Upper lobe of right lung (tissue), 1 donor: ENCODE data around the gene FAM13B. TPM values are rescaled to one million over a fixed set of nuclear protein-coding genes. Genes with fewer than 3 reads are reported as not detected.
"Not testable (repeated sequence)": the region's sequence is repeated elsewhere in the genome, so short reads cannot be mapped to it uniquely, and the experiment has no call there.

Experiments
- ATAC-seq: fragments of 200-7000 bp; cut with Tn5 transposase; one replicate; pipeline ENCODE4 v1.9.1; 2020; ENCODE audit warnings: mild to moderate bottlenecking, moderate library complexity
- DNase-seq: peaks from one replicate; pipeline ENCODE4 v3.0.0-alpha.2; 2020
- H3K27ac ChIP-seq: fragments of 200-600 bp; one replicate; pipeline ENCODE4 v1.8.0; 2022
- H3K27me3 ChIP-seq: fragments of 200-600 bp; one replicate; pipeline ENCODE4 v1.8.0; 2022; ENCODE audit warnings: mild to moderate bottlenecking
- H3K36me3 ChIP-seq: fragments of 200-600 bp; one replicate; pipeline ENCODE4 v1.8.0; 2022
- H3K4me1 ChIP-seq: fragments of 200-600 bp; one replicate; pipeline ENCODE4 v1.8.0; 2022
- H3K4me3 ChIP-seq: fragments of 200-600 bp; one replicate; pipeline ENCODE4 v1.8.0; 2022; ENCODE audit warnings: mild to moderate bottlenecking
- H3K9me3 ChIP-seq: fragments of 200-600 bp; one replicate; pipeline ENCODE4 v1.8.0; 2022
- intact Hi-C: fragments of 100-400 bp; cut with DNase I; formaldehyde crosslinking; loops from one replicate; pipeline ENCODE4 v1.11.0; 2022
- long read RNA-seq: library from polyadenylated mRNA; unstranded; transcript quantifications from one replicate; pipeline ENCODE4 v2.0.0, GENCODE V29; 2021
- total RNA-seq: library from RNA; stranded (reverse); fragmentation: NEBNext Ultra II Directional; extraction: Animal tissue kit (Norgen Biotek cat#: 25700); gene quantifications from one replicate; pipeline ENCODE4 v1.2.1, GENCODE V29; 2021
- TF ChIP-seq, protein P1 (sequence below): fragments of 200-600 bp; IDR thresholded peaks from one replicate; pipeline ENCODE4 v1.8.0; 2022; ENCODE audit warnings: antibody characterized with exemption
- donor health status: DM: no; HTN: yes; CAD: no; lungs with severe emphysema.

The FAM13B gene
- total RNA-seq = 42.4 TPM
- long read RNA-seq, full-length matches to known transcripts = 3 of 12 reads
- long read RNA-seq, partial matches to known transcripts = 1 of 12 reads
- long read RNA-seq, other reads (novel, unspliced or antisense) = 8 of 12 reads

DNA sequence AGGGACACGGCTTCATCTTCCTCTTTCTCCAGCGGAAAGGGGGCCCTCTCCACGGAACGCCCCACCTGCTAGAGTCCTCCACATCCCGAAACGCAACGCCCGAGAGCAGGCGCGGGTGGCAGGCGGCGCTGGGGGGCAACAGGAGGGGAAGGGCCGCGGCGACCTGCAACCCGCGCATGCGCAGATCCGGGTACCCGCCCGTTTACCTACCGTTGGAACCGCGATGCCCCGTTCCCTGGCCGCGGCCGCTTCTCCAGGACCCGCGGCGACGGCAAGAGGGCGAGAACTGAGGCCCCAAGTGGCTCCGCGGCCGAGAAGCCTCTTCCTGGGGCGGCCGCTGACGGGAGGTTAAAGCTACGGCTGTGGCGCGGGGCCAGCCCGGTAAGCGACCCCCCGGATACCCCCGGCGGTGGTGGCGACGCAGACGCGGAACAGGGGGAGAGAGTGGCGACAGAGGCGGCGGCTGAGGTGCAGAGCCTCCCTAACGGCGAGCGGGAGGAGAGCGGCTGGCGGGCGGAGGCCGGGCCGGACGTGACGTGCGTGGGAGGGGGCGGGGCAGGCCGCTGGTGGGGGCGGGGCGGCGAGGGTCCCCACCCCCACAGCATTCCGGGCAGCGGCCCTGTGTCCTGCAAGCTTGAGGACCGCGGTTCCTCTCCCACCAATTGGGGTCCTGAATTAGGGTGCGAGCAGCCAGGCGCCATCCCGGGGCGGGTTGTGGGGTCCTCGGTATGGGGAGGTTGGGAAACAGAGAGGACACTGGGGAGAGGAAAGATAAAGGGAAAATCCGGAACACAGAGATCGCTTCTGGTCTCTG is at the start of gene FAM13B:
Gene FAM13B (minus strand): TSS at position 508 of the 814 bp plus-strand sequence. CDS start 13,968 bp downstream, outside the sequence.
- Histone ChIP-seq H3K27me3 (no peaks in the 10 kb centered on the region), H3K27ac (peak within 1 kb of the TSS; percentile 97), H3K9me3 (no peaks in the 10 kb centered on the region), H3K36me3 (no peaks in the 10 kb centered on the region), H3K4me1 (peaks cover 44% of the 10 kb centered on the region), H3K4me3 (peak within 1 kb of the TSS; percentile 74)
- peak; percentile 93 for DNase-seq
- TF ChIP-seq, protein P1, sequence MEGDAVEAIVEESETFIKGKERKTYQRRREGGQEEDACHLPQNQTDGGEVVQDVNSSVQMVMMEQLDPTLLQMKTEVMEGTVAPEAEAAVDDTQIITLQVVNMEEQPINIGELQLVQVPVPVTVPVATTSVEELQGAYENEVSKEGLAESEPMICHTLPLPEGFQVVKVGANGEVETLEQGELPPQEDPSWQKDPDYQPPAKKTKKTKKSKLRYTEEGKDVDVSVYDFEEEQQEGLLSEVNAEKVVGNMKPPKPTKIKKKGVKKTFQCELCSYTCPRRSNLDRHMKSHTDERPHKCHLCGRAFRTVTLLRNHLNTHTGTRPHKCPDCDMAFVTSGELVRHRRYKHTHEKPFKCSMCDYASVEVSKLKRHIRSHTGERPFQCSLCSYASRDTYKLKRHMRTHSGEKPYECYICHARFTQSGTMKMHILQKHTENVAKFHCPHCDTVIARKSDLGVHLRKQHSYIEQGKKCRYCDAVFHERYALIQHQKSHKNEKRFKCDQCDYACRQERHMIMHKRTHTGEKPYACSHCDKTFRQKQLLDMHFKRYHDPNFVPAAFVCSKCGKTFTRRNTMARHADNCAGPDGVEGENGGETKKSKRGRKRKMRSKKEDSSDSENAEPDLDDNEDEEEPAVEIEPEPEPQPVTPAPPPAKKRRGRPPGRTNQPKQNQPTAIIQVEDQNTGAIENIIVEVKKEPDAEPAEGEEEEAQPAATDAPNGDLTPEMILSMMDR = no peak
- peak; percentile 96 for ATAC-seq
- intact Hi-C loops = no loop called here

DNA sequence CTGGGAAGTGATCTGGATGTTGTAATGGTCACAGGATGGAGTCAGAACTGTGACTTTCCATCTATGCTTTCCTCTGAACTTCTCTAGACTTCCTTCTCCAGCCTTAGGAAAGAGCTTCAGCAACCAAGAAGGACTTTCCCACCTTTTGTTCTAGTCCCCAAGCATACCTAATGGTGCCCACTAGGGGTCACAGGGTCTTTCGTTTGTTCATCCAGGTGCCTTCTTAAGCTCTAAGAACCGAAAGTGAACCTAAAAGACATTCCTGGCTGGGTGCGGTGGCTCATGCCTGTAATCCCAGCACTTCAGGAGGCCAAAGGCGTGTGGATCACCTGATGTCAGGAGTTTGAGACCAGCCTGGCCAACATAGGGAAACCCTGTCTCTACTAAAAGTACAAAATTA is 49.2 kb upstream of the FAM13B start:
- DNase-seq (no peak), ATAC-seq (no peak)
- no peak overlapping the region for H3K27ac ChIP-seq
- no peaks in the 10 kb centered on the region for H3K27me3 ChIP-seq
- H3K4me3 ChIP-seq = no peak overlapping the region
- no peaks in the 10 kb centered on the region for H3K36me3 ChIP-seq
- H3K9me3 ChIP-seq = no peaks in the 10 kb centered on the region
- intact Hi-C loops = loop anchor here (10.0 kb wide), 1 partner anchor 53 kb away; the partner anchor contains the start of gene NME5
- TF ChIP-seq, protein P1 = no peak
- H3K4me1 ChIP-seq = no peaks in the 10 kb centered on the region

DNA sequence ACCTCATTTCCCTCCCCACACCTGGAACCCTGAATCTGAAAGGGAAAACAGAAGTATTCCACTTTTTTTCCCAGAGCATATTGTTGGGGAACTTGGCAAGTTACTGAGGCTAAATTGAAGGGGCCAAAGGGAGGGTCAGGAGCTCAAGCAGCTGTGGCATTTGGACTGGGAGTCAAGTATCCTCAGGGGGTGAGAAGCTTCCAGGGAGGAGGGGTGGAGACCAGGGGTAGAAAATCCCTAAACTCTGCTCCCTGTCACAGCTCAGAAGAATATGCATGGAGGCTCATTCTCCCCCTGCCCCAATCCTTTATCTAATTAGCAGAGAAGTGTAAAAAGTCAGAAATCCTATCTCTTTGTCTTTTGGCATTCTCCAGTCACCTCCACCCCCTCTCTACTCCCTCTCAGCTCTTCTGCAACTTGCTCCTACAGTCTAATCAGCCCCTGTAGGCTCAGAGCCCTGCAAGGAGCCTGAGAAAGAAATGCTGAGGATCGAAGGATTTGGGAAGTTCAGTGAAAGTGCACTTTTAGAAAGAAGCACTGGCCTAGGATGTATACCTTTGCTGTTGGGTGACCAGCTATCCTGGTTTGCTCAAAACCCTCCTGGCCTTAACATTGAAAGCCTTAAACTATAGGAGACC is 45.2 kb upstream of the FAM13B start:
- no peaks in the 10 kb centered on the region for H3K9me3 ChIP-seq
- TF ChIP-seq, protein P1 = no peak
- DNase-seq = no peak
- no peaks in the 10 kb centered on the region for H3K36me3 ChIP-seq
- intact Hi-C loops = no loop called here
- no peaks in the 10 kb centered on the region for H3K27me3 ChIP-seq
- ATAC-seq = no peak
- H3K4me3 ChIP-seq = no peak overlapping the region
- no peak overlapping the region for H3K27ac ChIP-seq
- H3K4me1 ChIP-seq = no peaks in the 10 kb centered on the region

DNA sequence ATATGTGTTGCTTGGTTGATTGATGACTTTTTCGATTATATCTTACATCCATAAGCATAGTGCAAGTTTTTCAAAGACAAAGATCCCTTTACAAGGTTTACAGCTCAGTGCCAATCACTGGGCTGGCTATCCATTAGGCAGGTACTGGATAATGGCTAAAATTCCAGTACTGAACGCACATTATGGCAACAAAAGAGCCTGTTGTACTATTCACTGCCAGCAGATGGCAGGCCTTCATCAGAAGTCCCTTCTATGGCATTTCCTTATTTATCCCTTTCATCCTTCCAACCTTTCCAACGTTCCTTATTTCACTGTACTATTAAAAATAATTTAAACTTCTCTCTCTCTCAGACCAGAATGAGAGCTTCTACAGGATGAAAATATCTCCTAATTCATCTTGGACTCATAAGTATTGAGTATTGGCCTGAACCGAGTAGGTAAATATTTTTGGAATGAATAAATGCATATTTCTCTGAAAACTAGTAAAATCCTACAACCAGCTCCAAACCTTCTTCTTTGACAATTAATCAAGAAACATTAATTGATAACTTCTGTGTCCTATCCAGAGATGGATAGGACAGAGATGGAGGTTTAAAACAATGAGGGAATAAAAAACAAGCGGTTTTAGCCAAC is 44.3 kb upstream of the FAM13B start:
- H3K4me1 ChIP-seq = no peaks in the 10 kb centered on the region
- H3K9me3 ChIP-seq = no peaks in the 10 kb centered on the region
- H3K27ac ChIP-seq = no peak overlapping the region
- TF ChIP-seq, protein P1 = peak; percentile 87
- H3K4me3 ChIP-seq = no peak overlapping the region
- H3K36me3 ChIP-seq = no peaks in the 10 kb centered on the region
- H3K27me3 ChIP-seq = no peaks in the 10 kb centered on the region
- no peak for DNase-seq
- peak; percentile 91 for ATAC-seq
- intact Hi-C loops = no loop called here

DNA sequence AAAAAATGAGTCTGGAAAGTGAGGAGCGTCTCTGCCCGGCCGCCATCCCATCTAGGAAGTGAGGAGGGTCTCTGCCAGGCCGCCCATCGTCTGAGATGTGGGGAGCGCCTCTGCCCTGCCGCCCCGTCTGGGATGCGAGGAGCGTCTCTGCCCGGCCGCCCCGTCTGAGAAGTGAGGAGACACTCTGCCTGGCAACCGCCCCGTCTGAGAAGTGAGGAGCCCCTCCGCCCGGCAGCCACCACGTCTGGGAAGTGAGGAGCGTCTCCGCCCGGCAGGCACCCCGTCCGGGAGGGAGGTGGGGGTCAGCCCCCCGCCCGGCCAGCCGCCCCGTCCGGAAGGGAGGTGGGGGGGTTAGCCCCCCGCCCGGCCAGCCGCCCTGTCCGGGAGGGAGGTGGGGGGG is 37.1 kb upstream of the FAM13B start:
- ATAC-seq, H3K27ac ChIP-seq, DNase-seq, H3K9me3 ChIP-seq, H3K4me1 ChIP-seq, H3K4me3 ChIP-seq, intact Hi-C loops, H3K27me3 ChIP-seq, H3K36me3 ChIP-seq: not testable (repeated sequence)
